GM23338 (cell line): ENCODE results near the gene KSR2. TPM values are rescaled to one million over a fixed set of nuclear protein-coding genes. Genes with fewer than 3 reads are reported as not detected.

Source experiments
- ATAC-seq: fragments of 200-7000 bp; cut with Tn5 transposase; 3 replicates; pipeline ENCODE4 v1.9.1; 2020
- DNase-seq: peaks from one replicate; pipeline ENCODE4 v3.0.0-alpha.2; 2015; ENCODE audit warnings: low spot score
- H2AFZ ChIP-seq: fragments of 200-600 bp; sonication (generic); 2 replicates; pipeline ENCODE4 v1.8.0; 2016; ENCODE audit warnings: antibody characterized with exemption, mild to moderate bottlenecking, moderate library complexity
- H3F3A ChIP-seq: fragments of 200-600 bp; sonication (generic); replicated peaks from 2 replicates; pipeline ENCODE4 v1.8.0; 2017; ENCODE audit warnings: antibody characterized with exemption, mixed run types, low read depth
- H3K27ac ChIP-seq: fragments of 200-600 bp; sonication (generic); 2 replicates; pipeline ENCODE4 v1.6.1; 2016; ENCODE audit warnings: low read depth
- H3K27me3 ChIP-seq: fragments of 200-600 bp; sonication (generic); 2 replicates; pipeline ENCODE4 v1.8.0; 2016; ENCODE audit warnings: mild to moderate bottlenecking, mixed run types, moderate library complexity; ENCODE audit not compliant: insufficient read depth
- H3K36me3 ChIP-seq: fragments of 200-600 bp; sonication (generic); 2 replicates; pipeline ENCODE4 v1.8.0; 2016; ENCODE audit warnings: mild to moderate bottlenecking; ENCODE audit not compliant: insufficient read depth
- H3K4me1 ChIP-seq: fragments of 200-600 bp; sonication (generic); 2 replicates; pipeline ENCODE4 v1.8.0; 2016; ENCODE audit warnings: mild to moderate bottlenecking, moderate library complexity; ENCODE audit not compliant: insufficient read depth
- H3K4me2 ChIP-seq: fragments of 200-600 bp; sonication (generic); 2 replicates; pipeline ENCODE4 v1.7.1; 2017; ENCODE audit warnings: mixed run types
- H3K4me3 ChIP-seq: fragments of 200-600 bp; sonication (generic); 2 replicates; pipeline ENCODE4 v1.6.1; 2016; ENCODE audit warnings: mixed run types
- H3K79me2 ChIP-seq: fragments of 200-600 bp; sonication (generic); replicated peaks from 2 replicates; pipeline ENCODE4 v1.8.0; 2017; ENCODE audit warnings: mild to moderate bottlenecking; ENCODE audit not compliant: insufficient read depth
- H3K9me2 ChIP-seq: fragments of 200-600 bp; sonication (generic); 2 replicates; pipeline ENCODE4 v1.8.0; 2017; ENCODE audit not compliant: insufficient read depth
- H4K20me1 ChIP-seq: fragments of 200-600 bp; sonication (generic); replicated peaks from 2 replicates; pipeline ENCODE4 v1.8.0; 2017; ENCODE audit warnings: mild to moderate bottlenecking; ENCODE audit not compliant: insufficient read depth
- H3K27ac Mint-ChIP-seq: 2 replicates; pipeline ENCODE4 v1.8.0; 2020; ENCODE audit warnings: inconsistent platforms, mild to moderate bottlenecking, moderate library complexity, mixed read lengths
- H3K27me3 Mint-ChIP-seq: 3 replicates; pipeline ENCODE4 v1.8.0; 2022; ENCODE audit warnings: low read depth, mild to moderate bottlenecking, moderate library complexity, mixed read lengths, inconsistent platforms; ENCODE audit not compliant: insufficient read depth, poor library complexity
- H3K36me3 Mint-ChIP-seq: 3 replicates; pipeline ENCODE4 v1.8.0; 2021; ENCODE audit warnings: low read depth, mild to moderate bottlenecking, inconsistent platforms, moderate library complexity, mixed read lengths
- H3K4me1 Mint-ChIP-seq: 3 replicates; pipeline ENCODE4 v1.8.0; 2020; ENCODE audit warnings: mild to moderate bottlenecking, inconsistent platforms, mixed read lengths
- H3K4me3 Mint-ChIP-seq: 3 replicates; pipeline ENCODE4 v1.8.0; 2021; ENCODE audit warnings: moderate library complexity, mild to moderate bottlenecking, inconsistent platforms, mixed read lengths
- H3K9me3 Mint-ChIP-seq: 3 replicates; pipeline ENCODE4 v1.8.0; 2020; ENCODE audit warnings: moderate library complexity, mild to moderate bottlenecking, inconsistent platforms, mixed read lengths
- CREB1 ChIP-seq: fragments of 250-450 bp; sonication (Bioruptor Pico); IDR thresholded peaks from 2 replicates; pipeline ENCODE4 v1.5.0; 2020; ENCODE audit warnings: low read depth, mild to moderate bottlenecking, moderate library complexity
- EZH2 ChIP-seq: fragments of 200-600 bp; sonication (generic); IDR thresholded peaks from one replicate; pipeline ENCODE4 v1.8.0; 2017; ENCODE audit warnings: antibody characterized with exemption, mild to moderate bottlenecking, low read depth; ENCODE audit not compliant: unreplicated experiment
- EZH2phosphoT487 ChIP-seq: fragments of 200-600 bp; sonication (generic); IDR thresholded peaks from one replicate; pipeline ENCODE4 v1.8.1; 2018; ENCODE audit warnings: antibody characterized with exemption; ENCODE audit not compliant: unreplicated experiment
- JUNB ChIP-seq: IDR thresholded peaks from one replicate; pipeline ENCODE4 v1.6.1; 2016; ENCODE audit warnings: antibody characterized with exemption; ENCODE audit not compliant: unreplicated experiment
- NANOG ChIP-seq: IDR thresholded peaks from 2 replicates; pipeline ENCODE4 v1.6.1; 2016; ENCODE audit warnings: antibody characterized with exemption, borderline replicate concordance
- POLR2AphosphoS5 ChIP-seq: IDR thresholded peaks from 2 replicates; pipeline ENCODE4 v1.6.1; 2016; ENCODE audit warnings: antibody characterized with exemption, low read depth
- STAT1 ChIP-seq: IDR thresholded peaks from one replicate; pipeline ENCODE4 v1.6.1; 2016; ENCODE audit warnings: antibody characterized with exemption; ENCODE audit not compliant: unreplicated experiment
- ZNF114 ChIP-seq: fragments of 250-450 bp; sonication (Bioruptor Pico); IDR thresholded peaks from 2 replicates; pipeline ENCODE4 v1.5.0; 2020; ENCODE audit warnings: mild to moderate bottlenecking, moderate library complexity
- ZNF331 ChIP-seq: fragments of 250-450 bp; sonication (Bioruptor Pico); IDR thresholded peaks from 2 replicates; pipeline ENCODE4 v1.5.0; 2020; ENCODE audit warnings: low read depth, mild to moderate bottlenecking, moderate library complexity
- polyA plus RNA-seq: library from polyadenylated mRNA; unstranded; fragments of >200 nt; fragmentation: Nextera tagmentation; extraction: Ambion mirVana; gene quantifications from 2 replicates; pipeline ENCODE4 v1.2.1, GENCODE V29; 2016
- total RNA-seq: library from RNA; depleted of rRNA; stranded (reverse); fragments of >200 nt; shearing (Covaris generic); gene quantifications from 2 replicates; pipeline ENCODE4 v1.2.3, GENCODE V29; 2014
- TF ChIP-seq, protein P1 (sequence below): fragments of 250-450 bp; sonication (Bioruptor Pico); IDR thresholded peaks from 2 replicates; pipeline ENCODE4 v1.5.0; 2020; ENCODE audit warnings: mild to moderate bottlenecking, moderate library complexity
- TF ChIP-seq, protein P2 (sequence below): IDR thresholded peaks from one replicate; pipeline ENCODE4 v1.6.1; 2018; ENCODE audit warnings: antibody characterized with exemption; ENCODE audit not compliant: unreplicated experiment
- TF ChIP-seq, protein P3 (sequence below), 2 experiments: fragments of 200-600 bp in 1 of 2; sonication (generic) in 1 of 2; conservative IDR thresholded peaks; 2 replicates each; pipeline versions ENCODE4 v1.5.1 to v1.6.1; 2016 to 2017; ENCODE audit warnings: antibody characterized with exemption in 2 of 2, low read depth in 2 of 2, mild to moderate bottlenecking in 2 of 2, moderate library complexity in 1 of 2
- TF ChIP-seq, protein P4 (sequence below): IDR thresholded peaks from 2 replicates; pipeline ENCODE4 v1.6.1; 2016; ENCODE audit warnings: antibody characterized with exemption

Gene KSR2
- total and polyA plus RNA-seq, 2 experiments from 2014 or later: 1.1 to 2.7 TPM

DNA sequence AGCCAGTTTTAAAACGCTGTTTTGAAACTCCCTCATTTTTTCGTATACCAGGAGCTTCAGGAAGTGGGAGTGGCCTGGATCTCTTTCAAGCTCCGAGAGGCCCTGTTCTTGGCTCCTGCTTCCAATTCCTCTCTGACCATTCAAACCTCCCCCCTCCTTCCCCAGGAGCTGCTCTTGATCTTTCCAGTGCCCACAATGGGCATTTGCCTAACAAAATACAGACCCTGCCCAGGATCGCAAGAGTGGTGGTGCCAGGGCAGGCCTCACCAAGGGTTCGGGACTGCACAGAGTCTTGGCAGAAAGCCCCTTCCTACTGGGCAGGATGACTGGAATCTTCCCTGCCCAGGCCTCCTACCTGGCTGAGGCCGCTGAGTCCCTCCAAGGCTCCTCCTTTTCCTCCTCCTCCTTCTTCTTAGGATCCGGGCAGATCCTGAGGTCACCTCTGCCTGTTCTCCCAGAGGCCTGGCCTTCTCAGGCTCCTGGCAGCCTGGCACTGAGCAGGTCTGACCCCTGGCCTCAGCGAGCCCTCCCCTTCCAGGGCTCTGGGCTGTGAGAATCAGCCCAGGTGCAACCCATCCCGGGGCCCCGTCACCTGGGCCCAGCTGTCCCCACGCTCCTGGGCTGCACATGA is 560.5 kb downstream of the KSR2 start:
- Histone ChIP-seq H3K4me3 (peak overlapping the region; percentile 35; the same call in 1 of the 2 replicates), H3F3A (no peaks in the 10 kb centered on the region), H3K4me1 (peaks cover 13% of the 10 kb centered on the region), H3K9me2 (no peaks in the 10 kb centered on the region), H3K27me3 (no peaks in the 10 kb centered on the region), H3K79me2 (no peaks in the 10 kb centered on the region), H3K4me2 (peak overlapping the region; percentile 71), H4K20me1 (no peaks in the 10 kb centered on the region), H3K36me3 (no peaks in the 10 kb centered on the region), H3K27ac (no peak overlapping the region), H2AFZ (peak overlapping the region; percentile 95)
- Mint-ChIP-seq H3K36me3 (no peaks in the 10 kb centered on the region), H3K4me1 (peaks cover 13% of the 10 kb centered on the region), H3K9me3 (no peaks in the 10 kb centered on the region), H3K27ac (peak overlapping the region; percentile 87), H3K4me3 (peak overlapping the region; percentile 9; the same call in 1 of the 3 replicates), H3K27me3 (peaks cover 9% of the 10 kb centered on the region)
- ATAC-seq (peak; percentile 83), DNase-seq (peak; percentile 63)
- TF ChIP-seq STAT1 (no peak), NANOG (no peak), EZH2 (no peak), JUNB (no peak), EZH2phosphoT487 (no peak), CREB1 (no peak), ZNF114 (CRISPR knock-in tag) (no peak), POLR2AphosphoS5 (no peak), ZNF331 (CRISPR knock-in tag) (no peak)
- TF ChIP-seq, protein P1, sequence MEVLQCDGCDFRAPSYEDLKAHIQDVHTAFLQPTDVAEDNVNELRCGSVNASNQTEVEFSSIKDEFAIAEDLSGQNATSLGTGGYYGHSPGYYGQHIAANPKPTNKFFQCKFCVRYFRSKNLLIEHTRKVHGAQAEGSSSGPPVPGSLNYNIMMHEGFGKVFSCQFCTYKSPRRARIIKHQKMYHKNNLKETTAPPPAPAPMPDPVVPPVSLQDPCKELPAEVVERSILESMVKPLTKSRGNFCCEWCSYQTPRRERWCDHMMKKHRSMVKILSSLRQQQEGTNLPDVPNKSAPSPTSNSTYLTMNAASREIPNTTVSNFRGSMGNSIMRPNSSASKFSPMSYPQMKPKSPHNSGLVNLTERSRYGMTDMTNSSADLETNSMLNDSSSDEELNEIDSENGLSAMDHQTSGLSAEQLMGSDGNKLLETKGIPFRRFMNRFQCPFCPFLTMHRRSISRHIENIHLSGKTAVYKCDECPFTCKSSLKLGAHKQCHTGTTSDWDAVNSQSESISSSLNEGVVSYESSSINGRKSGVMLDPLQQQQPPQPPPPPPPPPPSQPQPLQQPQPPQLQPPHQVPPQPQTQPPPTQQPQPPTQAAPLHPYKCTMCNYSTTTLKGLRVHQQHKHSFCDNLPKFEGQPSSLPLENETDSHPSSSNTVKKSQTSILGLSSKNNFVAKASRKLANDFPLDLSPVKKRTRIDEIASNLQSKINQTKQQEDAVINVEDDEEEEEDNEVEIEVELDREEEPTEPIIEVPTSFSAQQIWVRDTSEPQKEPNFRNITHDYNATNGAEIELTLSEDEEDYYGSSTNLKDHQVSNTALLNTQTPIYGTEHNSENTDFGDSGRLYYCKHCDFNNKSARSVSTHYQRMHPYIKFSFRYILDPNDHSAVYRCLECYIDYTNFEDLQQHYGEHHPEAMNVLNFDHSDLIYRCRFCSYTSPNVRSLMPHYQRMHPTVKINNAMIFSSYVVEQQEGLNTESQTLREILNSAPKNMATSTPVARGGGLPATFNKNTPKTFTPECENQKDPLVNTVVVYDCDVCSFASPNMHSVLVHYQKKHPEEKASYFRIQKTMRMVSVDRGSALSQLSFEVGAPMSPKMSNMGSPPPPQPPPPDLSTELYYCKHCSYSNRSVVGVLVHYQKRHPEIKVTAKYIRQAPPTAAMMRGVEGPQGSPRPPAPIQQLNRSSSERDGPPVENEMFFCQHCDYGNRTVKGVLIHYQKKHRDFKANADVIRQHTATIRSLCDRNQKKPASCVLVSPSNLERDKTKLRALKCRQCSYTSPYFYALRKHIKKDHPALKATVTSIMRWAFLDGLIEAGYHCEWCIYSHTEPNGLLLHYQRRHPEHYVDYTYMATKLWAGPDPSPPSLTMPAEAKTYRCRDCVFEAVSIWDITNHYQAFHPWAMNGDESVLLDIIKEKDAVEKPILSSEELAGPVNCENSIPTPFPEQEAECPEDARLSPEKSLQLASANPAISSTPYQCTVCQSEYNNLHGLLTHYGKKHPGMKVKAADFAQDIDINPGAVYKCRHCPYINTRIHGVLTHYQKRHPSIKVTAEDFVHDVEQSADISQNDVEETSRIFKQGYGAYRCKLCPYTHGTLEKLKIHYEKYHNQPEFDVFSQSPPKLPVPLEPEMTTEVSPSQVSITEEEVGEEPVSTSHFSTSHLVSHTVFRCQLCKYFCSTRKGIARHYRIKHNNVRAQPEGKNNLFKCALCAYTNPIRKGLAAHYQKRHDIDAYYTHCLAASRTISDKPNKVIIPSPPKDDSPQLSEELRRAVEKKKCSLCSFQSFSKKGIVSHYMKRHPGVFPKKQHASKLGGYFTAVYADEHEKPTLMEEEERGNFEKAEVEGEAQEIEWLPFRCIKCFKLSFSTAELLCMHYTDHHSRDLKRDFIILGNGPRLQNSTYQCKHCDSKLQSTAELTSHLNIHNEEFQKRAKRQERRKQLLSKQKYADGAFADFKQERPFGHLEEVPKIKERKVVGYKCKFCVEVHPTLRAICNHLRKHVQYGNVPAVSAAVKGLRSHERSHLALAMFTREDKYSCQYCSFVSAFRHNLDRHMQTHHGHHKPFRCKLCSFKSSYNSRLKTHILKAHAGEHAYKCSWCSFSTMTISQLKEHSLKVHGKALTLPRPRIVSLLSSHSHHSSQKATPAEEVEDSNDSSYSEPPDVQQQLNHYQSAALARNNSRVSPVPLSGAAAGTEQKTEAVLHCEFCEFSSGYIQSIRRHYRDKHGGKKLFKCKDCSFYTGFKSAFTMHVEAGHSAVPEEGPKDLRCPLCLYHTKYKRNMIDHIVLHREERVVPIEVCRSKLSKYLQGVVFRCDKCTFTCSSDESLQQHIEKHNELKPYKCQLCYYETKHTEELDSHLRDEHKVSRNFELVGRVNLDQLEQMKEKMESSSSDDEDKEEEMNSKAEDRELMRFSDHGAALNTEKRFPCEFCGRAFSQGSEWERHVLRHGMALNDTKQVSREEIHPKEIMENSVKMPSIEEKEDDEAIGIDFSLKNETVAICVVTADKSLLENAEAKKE (CRISPR knock-in tag): no peak
- TF ChIP-seq, protein P2, sequence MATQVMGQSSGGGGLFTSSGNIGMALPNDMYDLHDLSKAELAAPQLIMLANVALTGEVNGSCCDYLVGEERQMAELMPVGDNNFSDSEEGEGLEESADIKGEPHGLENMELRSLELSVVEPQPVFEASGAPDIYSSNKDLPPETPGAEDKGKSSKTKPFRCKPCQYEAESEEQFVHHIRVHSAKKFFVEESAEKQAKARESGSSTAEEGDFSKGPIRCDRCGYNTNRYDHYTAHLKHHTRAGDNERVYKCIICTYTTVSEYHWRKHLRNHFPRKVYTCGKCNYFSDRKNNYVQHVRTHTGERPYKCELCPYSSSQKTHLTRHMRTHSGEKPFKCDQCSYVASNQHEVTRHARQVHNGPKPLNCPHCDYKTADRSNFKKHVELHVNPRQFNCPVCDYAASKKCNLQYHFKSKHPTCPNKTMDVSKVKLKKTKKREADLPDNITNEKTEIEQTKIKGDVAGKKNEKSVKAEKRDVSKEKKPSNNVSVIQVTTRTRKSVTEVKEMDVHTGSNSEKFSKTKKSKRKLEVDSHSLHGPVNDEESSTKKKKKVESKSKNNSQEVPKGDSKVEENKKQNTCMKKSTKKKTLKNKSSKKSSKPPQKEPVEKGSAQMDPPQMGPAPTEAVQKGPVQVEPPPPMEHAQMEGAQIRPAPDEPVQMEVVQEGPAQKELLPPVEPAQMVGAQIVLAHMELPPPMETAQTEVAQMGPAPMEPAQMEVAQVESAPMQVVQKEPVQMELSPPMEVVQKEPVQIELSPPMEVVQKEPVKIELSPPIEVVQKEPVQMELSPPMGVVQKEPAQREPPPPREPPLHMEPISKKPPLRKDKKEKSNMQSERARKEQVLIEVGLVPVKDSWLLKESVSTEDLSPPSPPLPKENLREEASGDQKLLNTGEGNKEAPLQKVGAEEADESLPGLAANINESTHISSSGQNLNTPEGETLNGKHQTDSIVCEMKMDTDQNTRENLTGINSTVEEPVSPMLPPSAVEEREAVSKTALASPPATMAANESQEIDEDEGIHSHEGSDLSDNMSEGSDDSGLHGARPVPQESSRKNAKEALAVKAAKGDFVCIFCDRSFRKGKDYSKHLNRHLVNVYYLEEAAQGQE: no peak
- TF ChIP-seq, protein P3, sequence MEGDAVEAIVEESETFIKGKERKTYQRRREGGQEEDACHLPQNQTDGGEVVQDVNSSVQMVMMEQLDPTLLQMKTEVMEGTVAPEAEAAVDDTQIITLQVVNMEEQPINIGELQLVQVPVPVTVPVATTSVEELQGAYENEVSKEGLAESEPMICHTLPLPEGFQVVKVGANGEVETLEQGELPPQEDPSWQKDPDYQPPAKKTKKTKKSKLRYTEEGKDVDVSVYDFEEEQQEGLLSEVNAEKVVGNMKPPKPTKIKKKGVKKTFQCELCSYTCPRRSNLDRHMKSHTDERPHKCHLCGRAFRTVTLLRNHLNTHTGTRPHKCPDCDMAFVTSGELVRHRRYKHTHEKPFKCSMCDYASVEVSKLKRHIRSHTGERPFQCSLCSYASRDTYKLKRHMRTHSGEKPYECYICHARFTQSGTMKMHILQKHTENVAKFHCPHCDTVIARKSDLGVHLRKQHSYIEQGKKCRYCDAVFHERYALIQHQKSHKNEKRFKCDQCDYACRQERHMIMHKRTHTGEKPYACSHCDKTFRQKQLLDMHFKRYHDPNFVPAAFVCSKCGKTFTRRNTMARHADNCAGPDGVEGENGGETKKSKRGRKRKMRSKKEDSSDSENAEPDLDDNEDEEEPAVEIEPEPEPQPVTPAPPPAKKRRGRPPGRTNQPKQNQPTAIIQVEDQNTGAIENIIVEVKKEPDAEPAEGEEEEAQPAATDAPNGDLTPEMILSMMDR (conservative IDR thresholded peaks at IDR 0.05; ENCODE audit: low read depth in 2 of 2): no peak
- TF ChIP-seq, protein P4, sequence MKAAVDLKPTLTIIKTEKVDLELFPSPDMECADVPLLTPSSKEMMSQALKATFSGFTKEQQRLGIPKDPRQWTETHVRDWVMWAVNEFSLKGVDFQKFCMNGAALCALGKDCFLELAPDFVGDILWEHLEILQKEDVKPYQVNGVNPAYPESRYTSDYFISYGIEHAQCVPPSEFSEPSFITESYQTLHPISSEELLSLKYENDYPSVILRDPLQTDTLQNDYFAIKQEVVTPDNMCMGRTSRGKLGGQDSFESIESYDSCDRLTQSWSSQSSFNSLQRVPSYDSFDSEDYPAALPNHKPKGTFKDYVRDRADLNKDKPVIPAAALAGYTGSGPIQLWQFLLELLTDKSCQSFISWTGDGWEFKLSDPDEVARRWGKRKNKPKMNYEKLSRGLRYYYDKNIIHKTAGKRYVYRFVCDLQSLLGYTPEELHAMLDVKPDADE: no peak
